Naive thymus-derived CD4-positive, alpha-beta T cell (primary cell): ENCODE data around the gene TMEM63C. TPM values are rescaled to one million over a fixed set of nuclear protein-coding genes. Genes with fewer than 3 reads are reported as not detected.

Experiments used
- ATAC-seq: fragments of 150-1000 bp; cut with Tn5 transposase; 2 replicates; pipeline ENCODE4 v1.10.0; 2021; ENCODE audit warnings: mild to moderate bottlenecking, moderate library complexity
- CTCF ChIA-PET: fragments of 350-600 bp; sonication (Branson Sonifier 250); formaldehyde crosslinking; loops from one replicate; lab custom pipeline; 2021; ENCODE audit warnings: antibody characterized with exemption; lab: Charles Lee
- POLR2A ChIA-PET: fragments of 350-600 bp; sonication (Branson Sonifier 250); formaldehyde crosslinking; loops from one replicate; lab custom pipeline; 2021; ENCODE audit warnings: antibody characterized with exemption, inconsistent platforms; lab: Charles Lee
- DNase-seq, 9 donors: peaks; one replicate each; pipeline versions ENCODE4 v3.0.0 to v3.0.0-alpha.2; 2020 to 2022; ENCODE audit warnings: mixed read lengths in 1 of 9
- H3K27ac ChIP-seq: one replicate; pipeline ENCODE4 v1.7.0; 2013; ENCODE audit warnings: mild to moderate bottlenecking, low read depth, low read length, moderate library complexity
- H3K27me3 ChIP-seq, 2 donors: one replicate each; pipeline ENCODE4 v1.7.0; 2013; ENCODE audit warnings: low read length in 2 of 2, mild to moderate bottlenecking in 2 of 2, moderate library complexity in 2 of 2; ENCODE audit not compliant: control insufficient read depth in 2 of 2, insufficient read depth in 2 of 2
- H3K36me3 ChIP-seq, 3 experiments: 1 replicate in 2 of 3; 2 replicates in 1 of 3; pipeline ENCODE4 v1.7.0; 2013; ENCODE audit warnings: low read length in 3 of 3, mild to moderate bottlenecking in 3 of 3, moderate library complexity in 1 of 3; ENCODE audit not compliant: insufficient read depth in 3 of 3, control insufficient read depth in 2 of 3
- H3K4me1 ChIP-seq, 2 donors: one replicate each; pipeline ENCODE4 v1.7.0; 2013; ENCODE audit warnings: low read length in 2 of 2, mild to moderate bottlenecking in 2 of 2, moderate library complexity in 1 of 2; ENCODE audit not compliant: control insufficient read depth in 2 of 2, insufficient read depth in 2 of 2
- H3K4me3 ChIP-seq: 2 replicates; pipeline ENCODE4 v1.7.0; 2013; ENCODE audit warnings: mild to moderate bottlenecking, low read length
- H3K9me3 ChIP-seq, 3 experiments: 1 replicate in 2 of 3; 2 replicates in 1 of 3; pipeline ENCODE4 v1.7.0; 2013; ENCODE audit warnings: low read length in 3 of 3; ENCODE audit not compliant: control insufficient read depth in 2 of 3
- H3K27ac Mint-ChIP-seq, 9 donors: one replicate each; pipeline ENCODE4 v1.8.0; 2020 to 2022; ENCODE audit warnings: mixed read lengths in 9 of 9, mild to moderate bottlenecking in 8 of 9, moderate library complexity in 5 of 9, inconsistent platforms in 2 of 9
- H3K27me3 Mint-ChIP-seq, 5 donors: one replicate each; pipeline ENCODE4 v1.8.0; 2021 to 2022; ENCODE audit warnings: mixed read lengths in 5 of 5, mild to moderate bottlenecking in 1 of 5
- H3K36me3 Mint-ChIP-seq, 5 donors: one replicate each; pipeline ENCODE4 v1.8.0; 2020 to 2022; ENCODE audit warnings: mixed read lengths in 5 of 5, mild to moderate bottlenecking in 3 of 5, inconsistent platforms in 1 of 5
- H3K4me1 Mint-ChIP-seq, 7 donors: one replicate each; pipeline ENCODE4 v1.8.0; 2020 to 2022; ENCODE audit warnings: mixed read lengths in 7 of 7, mild to moderate bottlenecking in 3 of 7, inconsistent platforms in 1 of 7
- H3K4me3 Mint-ChIP-seq, 10 donors: one replicate each; pipeline ENCODE4 v1.8.0; 2020 to 2022; ENCODE audit warnings: mild to moderate bottlenecking in 10 of 10, mixed read lengths in 10 of 10, moderate library complexity in 6 of 10, inconsistent platforms in 2 of 10
- H3K9me3 Mint-ChIP-seq, 11 donors: one replicate each; pipeline ENCODE4 v1.8.0; 2020 to 2022; ENCODE audit warnings: mixed read lengths in 11 of 11, mild to moderate bottlenecking in 4 of 11, inconsistent platforms in 1 of 11, moderate library complexity in 1 of 11
- intact Hi-C, 2 donors: fragments of 100-400 bp; cut with micrococcal nuclease; formaldehyde crosslinking; loops; one replicate each; pipeline ENCODE4 v1.15.1; 2023
- polyA plus RNA-seq, 2 donors: library from polyadenylated mRNA; unstranded; fragments of 300-500 nt; fragmentation: Illumina TruSeq; gene quantifications; one replicate each; pipeline ENCODE4 v1.2.3, GENCODE V29; 2021
- total RNA-seq, 6 experiments: library from RNA in 5 of 6; stranded (reverse) in 5 of 6; gene quantifications; 1 replicate in 5 of 6; 2 replicates in 1 of 6; pipeline ENCODE4 v1.2.3 and lab custom pipeline; 2021 to 2026

The TMEM63C gene
- total and polyA plus RNA-seq, 7 experiments from 2014 or later: 0.46 to 4.9 (median 0.80) TPM; not detected in 2

GRCh38 chr14:77194706-77195105, 13.1 kb downstream of the TMEM63C start:
- H3K36me3 ChIP-seq: no peaks in the 10 kb centered on the region
- no peak overlapping the region for H3K27ac ChIP-seq
- peaks cover 12 to 21% (median 15%) of the 10 kb centered on the region in 5 donors for H3K27me3 Mint-ChIP-seq
- H3K27me3 ChIP-seq: no peaks in the 10 kb centered on the region
- no peaks in the 10 kb centered on the region for H3K4me1 Mint-ChIP-seq
- intact Hi-C loops: no loop called here
- H3K9me3 ChIP-seq: no peaks in the 10 kb centered on the region
- H3K4me3 Mint-ChIP-seq: no peak overlapping the region
- no peaks in the 10 kb centered on the region for H3K36me3 Mint-ChIP-seq
- ATAC-seq: no peak
- no peak overlapping the region for H3K27ac Mint-ChIP-seq
- no peak for DNase-seq
- H3K9me3 Mint-ChIP-seq: peaks cover 0 to 4% (median 0%) of the 10 kb centered on the region in 11 donors
- ChIA-PET CTCF (no interaction called here), POLR2A (no interaction called here)
- H3K4me3 ChIP-seq: no peak overlapping the region
- no peaks in the 10 kb centered on the region for H3K4me1 ChIP-seq

GRCh38 chr14:77195766-77196165, 14.2 kb downstream of the TMEM63C start:
- intact Hi-C loops: no loop called here
- Histone ChIP-seq H3K4me1 (no peaks in the 10 kb centered on the region), H3K4me3 (no peak overlapping the region), H3K27me3 (no peaks in the 10 kb centered on the region), H3K27ac (no peak overlapping the region), H3K36me3 (no peaks in the 10 kb centered on the region), H3K9me3 (no peaks in the 10 kb centered on the region)
- no peaks in the 10 kb centered on the region for H3K4me1 Mint-ChIP-seq
- ATAC-seq (no peak), DNase-seq (no peak)
- CTCF ChIA-PET: no interaction called here
- POLR2A ChIA-PET: no interaction called here
- peaks cover 9 to 22% (median 14%) of the 10 kb centered on the region in 5 donors for H3K27me3 Mint-ChIP-seq
- H3K36me3 Mint-ChIP-seq: no peaks in the 10 kb centered on the region
- H3K4me3 Mint-ChIP-seq: no peak overlapping the region
- peaks cover 0 to 4% (median 0%) of the 10 kb centered on the region in 11 donors for H3K9me3 Mint-ChIP-seq
- H3K27ac Mint-ChIP-seq: no peak overlapping the region

GRCh38 chr14:77197988-77198387, 16.4 kb downstream of the TMEM63C start:
- H3K4me3 Mint-ChIP-seq: no peak overlapping the region
- H3K27ac Mint-ChIP-seq: no peak overlapping the region
- Histone ChIP-seq H3K9me3 (no peaks in the 10 kb centered on the region), H3K4me3 (no peak overlapping the region), H3K27ac (no peak overlapping the region), H3K27me3 (no peaks in the 10 kb centered on the region), H3K36me3 (no peaks in the 10 kb centered on the region), H3K4me1 (no peaks in the 10 kb centered on the region)
- peaks cover 2 to 39% (median 26%) of the 10 kb centered on the region in 5 donors for H3K27me3 Mint-ChIP-seq
- H3K4me1 Mint-ChIP-seq: no peaks in the 10 kb centered on the region
- no peaks in the 10 kb centered on the region for H3K9me3 Mint-ChIP-seq
- ChIA-PET POLR2A (no interaction called here), CTCF (no interaction called here)
- DNase-seq (no peak), ATAC-seq (no peak)
- intact Hi-C loops: no loop called here
- H3K36me3 Mint-ChIP-seq: no peaks in the 10 kb centered on the region

- Histone ChIP-seq H3K4me3 (no peak overlapping the region), H3K27me3 (no peaks in the 10 kb centered on the region), H3K9me3 (no peaks in the 10 kb centered on the region), H3K4me1 (no peaks in the 10 kb centered on the region), H3K36me3 (no peaks in the 10 kb centered on the region), H3K27ac (no peak overlapping the region)
- intact Hi-C loops: no loop called here
- Mint-ChIP-seq H3K9me3 (no peaks in the 10 kb centered on the region), H3K4me1 (no peaks in the 10 kb centered on the region), H3K4me3 (no peak overlapping the region), H3K36me3 (no peaks in the 10 kb centered on the region), H3K27me3 (peaks cover 2 to 39% (median 26%) of the 10 kb centered on the region in 5 donors), H3K27ac (no peak overlapping the region)
- CTCF ChIA-PET: no interaction called here
- no peak for ATAC-seq
- POLR2A ChIA-PET: no interaction called here
- no peak for DNase-seq
These were observed 17.0 kb downstream of the TMEM63C start for GRCh38 chr14:77198561-77198960.

- Histone ChIP-seq H3K9me3 (no peaks in the 10 kb centered on the region), H3K27me3 (no peaks in the 10 kb centered on the region), H3K4me1 (no peaks in the 10 kb centered on the region), H3K36me3 (no peaks in the 10 kb centered on the region), H3K27ac (no peak overlapping the region), H3K4me3 (no peak overlapping the region)
- H3K36me3 Mint-ChIP-seq: no peaks in the 10 kb centered on the region
- H3K4me1 Mint-ChIP-seq: no peaks in the 10 kb centered on the region
- ChIA-PET CTCF (no interaction called here), POLR2A (no interaction called here)
- intact Hi-C loops: no loop called here
- H3K27ac Mint-ChIP-seq: no peak overlapping the region
- no peak overlapping the region for H3K4me3 Mint-ChIP-seq
- H3K27me3 Mint-ChIP-seq: peaks cover 4 to 43% (median 22%) of the 10 kb centered on the region in 5 donors
- peaks cover 0 to 3% (median 0%) of the 10 kb centered on the region in 11 donors for H3K9me3 Mint-ChIP-seq
- no peak for ATAC-seq
- no peak for DNase-seq
These were observed 18.0 kb downstream of the TMEM63C start for GRCh38 chr14:77199590-77199989.

- H3K27ac ChIP-seq: no peak overlapping the region
- no peaks in the 10 kb centered on the region for H3K4me1 ChIP-seq
- Mint-ChIP-seq H3K27me3 (peaks cover 6 to 53% (median 23%) of the 10 kb centered on the region in 5 donors), H3K36me3 (no peaks in the 10 kb centered on the region), H3K27ac (no peak overlapping the region), H3K4me3 (no peak overlapping the region), H3K4me1 (no peaks in the 10 kb centered on the region), H3K9me3 (peaks cover 0 to 7% (median 0%) of the 10 kb centered on the region in 11 donors)
- H3K4me3 ChIP-seq: no peak overlapping the region
- ChIA-PET CTCF (no interaction called here), POLR2A (no interaction called here)
- H3K9me3 ChIP-seq: no peaks in the 10 kb centered on the region
- no peaks in the 10 kb centered on the region for H3K36me3 ChIP-seq
- no peak for ATAC-seq
- intact Hi-C loops: no loop called here
- H3K27me3 ChIP-seq: no peaks in the 10 kb centered on the region
- DNase-seq: no peak
These were observed 18.9 kb downstream of the TMEM63C start for GRCh38 chr14:77200406-77200985.

- Histone ChIP-seq H3K9me3 (no peaks in the 10 kb centered on the region), H3K27me3 (no peaks in the 10 kb centered on the region), H3K27ac (no peak overlapping the region), H3K4me3 (no peak overlapping the region), H3K36me3 (no peaks in the 10 kb centered on the region), H3K4me1 (no peaks in the 10 kb centered on the region)
- H3K9me3 Mint-ChIP-seq: peaks cover 0 to 7% (median 0%) of the 10 kb centered on the region in 11 donors
- ChIA-PET POLR2A (no interaction called here), CTCF (no interaction called here)
- peaks cover 6 to 53% (median 23%) of the 10 kb centered on the region in 5 donors for H3K27me3 Mint-ChIP-seq
- DNase-seq (no peak), ATAC-seq (no peak)
- intact Hi-C loops: no loop called here
- no peak overlapping the region for H3K27ac Mint-ChIP-seq
- no peak overlapping the region for H3K4me3 Mint-ChIP-seq
- no peaks in the 10 kb centered on the region for H3K36me3 Mint-ChIP-seq
- no peaks in the 10 kb centered on the region for H3K4me1 Mint-ChIP-seq
These were observed 20.1 kb downstream of the TMEM63C start for GRCh38 chr14:77201696-77202095.
